Peyer's patch (tissue), 4 donors: ENCODE data around the gene FCN1. TPM values are rescaled to one million over a fixed set of nuclear protein-coding genes. Genes with fewer than 3 reads are reported as not detected.

Experiments
- DNase-seq, 3 donors: peaks; one replicate each; pipeline ENCODE4 v3.0.0-alpha.2; 2017 to 2019
- H3K27ac ChIP-seq, 4 donors: fragments of 200-600 bp; sonication (generic); one replicate each; pipeline ENCODE4 v1.5.1; 2016 to 2019
- H3K27me3 ChIP-seq, 2 donors: fragments of 200-600 bp; sonication (generic); one replicate each; pipeline ENCODE4 v1.5.1; 2019
- H3K36me3 ChIP-seq, 3 donors: fragments of 200-600 bp; sonication (generic); one replicate each; pipeline ENCODE4 v1.5.1; 2016 to 2019
- H3K4me1 ChIP-seq, 4 donors: fragments of 200-600 bp; sonication (generic); one replicate each; pipeline ENCODE4 v1.5.1; 2016 to 2019
- H3K4me3 ChIP-seq, 4 donors: fragments of 200-600 bp; sonication (generic); 1 replicate in 3 of 4; 2 replicates in 1 of 4; pipeline ENCODE4 v1.5.1; 2016 to 2019; ENCODE audit warnings: mild to moderate bottlenecking in 1 of 4
- H3K9me3 ChIP-seq, 4 donors: fragments of 200-600 bp; sonication (generic); one replicate each; pipeline ENCODE4 v1.5.1; 2016 to 2019; ENCODE audit warnings: mild to moderate bottlenecking in 1 of 4
- CTCF ChIP-seq, 6 experiments: fragments of 450-650 bp in 4 of 6; fragments of 200-600 bp in 2 of 6; sonication (generic) in 1 of 6; IDR thresholded peaks; one replicate each; pipeline ENCODE4 v1.5.1; 2017 to 2019; ENCODE audit warnings: antibody characterized with exemption in 6 of 6, mild to moderate bottlenecking in 3 of 6, moderate library complexity in 1 of 6
- POLR2A ChIP-seq, 2 donors: fragments of 450-650 bp; IDR thresholded peaks; one replicate each; pipeline ENCODE4 v1.5.1; 2017; ENCODE audit warnings: antibody characterized with exemption in 2 of 2, mild to moderate bottlenecking in 2 of 2, moderate library complexity in 2 of 2
- total RNA-seq, 4 donors: library from RNA; depleted of rRNA; stranded (reverse); fragments of >200 nt; gene quantifications; one replicate each; pipeline ENCODE4 v1.1.0, GENCODE V29; 2016

Gene FCN1
- total RNA-seq, 4 donors from 2014 or later, result 2.5 TPM; not detected in 3

- Histone ChIP-seq H3K27me3 (no peaks in the 10 kb centered on the region), H3K27ac (no peak overlapping the region), H3K9me3 (no peaks in the 10 kb centered on the region), H3K4me3 (no peak overlapping the region), H3K4me1 (no peaks in the 10 kb centered on the region), H3K36me3 (no peaks in the 10 kb centered on the region)
- DNase-seq, result peak in 1 of 3 donors; percentile 23
- TF ChIP-seq CTCF (IDR thresholded peaks at IDR 0.05), result no peak
- TF ChIP-seq POLR2A (IDR thresholded peaks at IDR 0.05), result no peak
Measured at GRCh38 chr9:134964271-134965055, 46.8 kb upstream of the FCN1 start.

- H3K4me1 ChIP-seq, result no peaks in the 10 kb centered on the region
- TF ChIP-seq POLR2A (IDR thresholded peaks at IDR 0.05) (no peak), CTCF (IDR thresholded peaks at IDR 0.05) (no peak)
- no peak overlapping the region for H3K4me3 ChIP-seq
- H3K27me3 ChIP-seq, result no peaks in the 10 kb centered on the region
- no peaks in the 10 kb centered on the region for H3K9me3 ChIP-seq
- peak in 1 of 3 donors; percentile 14 for DNase-seq
- H3K27ac ChIP-seq, result no peak overlapping the region
- H3K36me3 ChIP-seq, result no peaks in the 10 kb centered on the region
Measured at GRCh38 chr9:134963546-134963945, 45.8 kb upstream of the FCN1 start.

- no peaks in the 10 kb centered on the region for H3K36me3 ChIP-seq
- H3K4me1 ChIP-seq, result no peaks in the 10 kb centered on the region
- no peaks in the 10 kb centered on the region for H3K27me3 ChIP-seq
- no peak overlapping the region for H3K4me3 ChIP-seq
- DNase-seq, result peak in 1 of 3 donors; percentile 32
- TF ChIP-seq CTCF (IDR thresholded peaks at IDR 0.05) (no peak), POLR2A (IDR thresholded peaks at IDR 0.05) (no peak)
- H3K27ac ChIP-seq, result no peak overlapping the region
- no peaks in the 10 kb centered on the region for H3K9me3 ChIP-seq
Measured at GRCh38 chr9:134962973-134963364, 45.3 kb upstream of the FCN1 start.

GRCh38 chr9:134962065-134962972 lies 44.6 kb upstream of the FCN1 start:
- H3K36me3 ChIP-seq, result no peaks in the 10 kb centered on the region
- H3K27me3 ChIP-seq, result no peaks in the 10 kb centered on the region
- H3K27ac ChIP-seq, result no peak overlapping the region
- TF ChIP-seq CTCF (IDR thresholded peaks at IDR 0.05) (no peak), POLR2A (IDR thresholded peaks at IDR 0.05) (no peak)
- no peaks in the 10 kb centered on the region for H3K4me1 ChIP-seq
- no peak overlapping the region for H3K4me3 ChIP-seq
- no peaks in the 10 kb centered on the region for H3K9me3 ChIP-seq
- peak in 1 of 3 donors; percentile 13 for DNase-seq

GRCh38 chr9:134961331-134962064 lies 43.8 kb upstream of the FCN1 start:
- H3K9me3 ChIP-seq, result no peaks in the 10 kb centered on the region
- H3K27ac ChIP-seq, result no peak overlapping the region
- peak in 2 of 3 donors; percentile 39 for DNase-seq
- H3K4me3 ChIP-seq, result no peak overlapping the region
- no peaks in the 10 kb centered on the region for H3K36me3 ChIP-seq
- TF ChIP-seq POLR2A (IDR thresholded peaks at IDR 0.05), result no peak
- no peak for TF ChIP-seq CTCF (IDR thresholded peaks at IDR 0.05)
- no peaks in the 10 kb centered on the region for H3K27me3 ChIP-seq
- no peaks in the 10 kb centered on the region for H3K4me1 ChIP-seq
